Progenitor cell of endocrine pancreas (in vitro differentiated cells): ENCODE data around the gene PRR9. TPM values are rescaled to one million over a fixed set of nuclear protein-coding genes. Genes with fewer than 3 reads are reported as not detected.

Experiments used
- DNase-seq: peaks from one replicate; pipeline ENCODE4 v3.0.0; 2021; ENCODE audit warnings: low spot score; ENCODE audit not compliant: unreplicated experiment
- H3K27ac Mint-ChIP-seq: 2 replicates; pipeline ENCODE4 v1.8.0; 2021; ENCODE audit warnings: mild to moderate bottlenecking, moderate library complexity, mixed read lengths
- H3K27me3 Mint-ChIP-seq: 2 replicates; pipeline ENCODE4 v1.8.0; 2021; ENCODE audit warnings: mixed read lengths
- H3K36me3 Mint-ChIP-seq: 2 replicates; pipeline ENCODE4 v1.8.0; 2022; ENCODE audit warnings: mixed read lengths; ENCODE audit not compliant: insufficient read depth
- H3K4me1 Mint-ChIP-seq: 2 replicates; pipeline ENCODE4 v1.8.0; 2021; ENCODE audit warnings: low read depth, mixed read lengths
- H3K4me3 Mint-ChIP-seq: 2 replicates; pipeline ENCODE4 v1.8.0; 2021; ENCODE audit warnings: low read depth, mild to moderate bottlenecking, moderate library complexity, mixed read lengths
- H3K9me3 Mint-ChIP-seq: 2 replicates; pipeline ENCODE4 v1.8.0; 2021; ENCODE audit warnings: low read depth, mixed read lengths
- CTCF ChIP-seq: fragments of 200-600 bp; sonication (generic); IDR thresholded peaks from one replicate; pipeline ENCODE4 v1.5.0; 2021; ENCODE audit warnings: antibody characterized with exemption, mild to moderate bottlenecking; ENCODE audit not compliant: unreplicated experiment
- total RNA-seq: library from RNA; stranded (reverse); gene quantifications from 2 replicates; pipeline ENCODE4 v1.2.1, GENCODE V29; 2021

Gene PRR9
- total RNA-seq, 1 donor from 2014 or later = not detected

GRCh38 chr1:153248176-153248879 lies 30.9 kb downstream of the PRR9 start:
- Mint-ChIP-seq H3K9me3 (no peaks in the 10 kb centered on the region), H3K4me3 (no peak overlapping the region), H3K27me3 (peaks cover 34% of the 10 kb centered on the region), H3K36me3 (no peaks in the 10 kb centered on the region), H3K4me1 (no peaks in the 10 kb centered on the region), H3K27ac (no peak overlapping the region)
- TF ChIP-seq CTCF = no peak
- no peak for DNase-seq

GRCh38 chr1:153250166-153250565 lies 32.8 kb downstream of the PRR9 start:
- Mint-ChIP-seq H3K27me3 (peaks cover 42% of the 10 kb centered on the region), H3K36me3 (no peaks in the 10 kb centered on the region), H3K27ac (no peak overlapping the region)

GRCh38 chr1:153251087-153251486 lies 33.7 kb downstream of the PRR9 start:
- Mint-ChIP-seq H3K36me3 (no peaks in the 10 kb centered on the region), H3K4me1 (no peaks in the 10 kb centered on the region), H3K27ac (no peak overlapping the region)

More at GRCh38 chr1:153250166-153250565, 32.8 kb downstream of the PRR9 start:
- DNase-seq = no peak
- H3K4me3 Mint-ChIP-seq = no peak overlapping the region
- no peaks in the 10 kb centered on the region for H3K4me1 Mint-ChIP-seq
- TF ChIP-seq CTCF = no peak
- H3K9me3 Mint-ChIP-seq = no peaks in the 10 kb centered on the region

GRCh38 chr1:153251562-153251961 lies 34.2 kb downstream of the PRR9 start:
- Mint-ChIP-seq H3K27me3 (peaks cover 46% of the 10 kb centered on the region), H3K4me1 (no peaks in the 10 kb centered on the region), H3K9me3 (no peaks in the 10 kb centered on the region), H3K36me3 (no peaks in the 10 kb centered on the region), H3K4me3 (no peak overlapping the region), H3K27ac (no peak overlapping the region)
- TF ChIP-seq CTCF = no peak
- no peak for DNase-seq

More at GRCh38 chr1:153251087-153251486, 33.7 kb downstream of the PRR9 start:
- no peak overlapping the region for H3K4me3 Mint-ChIP-seq
- no peak for TF ChIP-seq CTCF
- H3K9me3 Mint-ChIP-seq = no peaks in the 10 kb centered on the region
- no peak for DNase-seq
- H3K27me3 Mint-ChIP-seq = peaks cover 47% of the 10 kb centered on the region

GRCh38 chr1:153251988-153252387 lies 34.6 kb downstream of the PRR9 start:
- Mint-ChIP-seq H3K27ac (no peak overlapping the region), H3K4me3 (no peak overlapping the region), H3K9me3 (no peaks in the 10 kb centered on the region), H3K36me3 (no peaks in the 10 kb centered on the region), H3K4me1 (no peaks in the 10 kb centered on the region), H3K27me3 (peaks cover 44% of the 10 kb centered on the region)
- no peak for DNase-seq
- TF ChIP-seq CTCF = no peak
